ENCODE results near the gene PLTP.
"Not testable (repeated sequence)": the region's sequence is repeated elsewhere in the genome, so short reads cannot be mapped to it uniquely, and the experiment has no call there.

Gene PLTP

DNA sequence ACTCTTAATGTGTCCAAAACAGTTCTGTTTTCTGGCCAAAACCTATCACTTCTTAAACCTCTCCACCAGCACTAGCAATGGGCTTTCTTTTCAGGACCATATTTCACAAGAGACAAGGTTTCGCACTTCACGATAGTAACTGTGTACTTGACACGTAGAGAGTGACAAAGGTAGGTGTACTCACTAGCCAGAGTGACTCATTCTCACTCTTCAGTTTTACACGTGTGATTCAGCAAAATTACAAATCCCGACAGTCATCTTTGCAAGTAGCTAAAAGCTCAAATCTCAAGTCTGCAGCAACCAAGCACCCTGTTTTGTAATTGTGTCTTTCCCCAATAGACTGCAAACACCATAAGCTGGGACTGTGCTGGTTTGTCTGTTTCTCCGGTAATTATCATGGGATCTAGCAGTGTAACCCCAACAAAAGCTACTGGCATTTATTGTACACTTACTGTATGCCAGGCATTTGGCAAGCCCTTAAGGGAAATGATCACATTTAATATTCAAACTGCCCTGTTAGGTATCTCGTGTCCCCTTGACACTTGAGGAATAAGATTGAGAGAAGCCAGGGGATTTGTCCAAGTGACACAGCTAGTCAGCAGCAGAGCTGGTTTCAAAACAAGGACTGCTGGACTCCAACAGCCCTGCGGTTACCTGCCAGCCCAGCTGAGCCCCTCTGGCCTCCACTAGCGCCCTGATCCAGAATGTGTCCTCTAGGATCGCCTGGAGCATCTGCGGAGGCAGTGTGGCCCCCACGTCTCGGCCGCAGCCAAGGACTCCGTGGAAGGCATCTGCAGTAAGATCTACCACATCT lies 32.4 kb upstream of the PLTP start:
- no peak for DNase-seq

DNA sequence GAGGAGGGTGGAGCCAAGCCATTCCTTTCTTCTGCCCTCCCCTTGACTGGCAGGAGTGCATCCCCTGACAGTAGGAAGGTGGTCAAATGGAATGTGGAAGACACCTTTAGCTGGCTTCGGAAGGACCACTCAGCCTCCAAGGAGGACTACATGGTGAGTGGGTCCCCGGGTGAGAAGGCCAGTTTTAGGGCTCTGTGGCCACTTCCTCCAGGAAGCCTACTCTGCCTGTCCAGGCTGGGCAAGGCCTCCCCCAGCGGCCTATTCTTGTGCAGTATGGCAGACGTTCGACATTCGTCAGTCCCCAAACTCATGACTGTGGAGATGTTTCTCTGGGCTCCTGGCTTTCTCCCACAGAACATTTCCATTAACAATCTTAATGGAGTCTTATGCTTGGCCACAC lies 31.7 kb upstream of the PLTP start:
- no peak for DNase-seq

DNA sequence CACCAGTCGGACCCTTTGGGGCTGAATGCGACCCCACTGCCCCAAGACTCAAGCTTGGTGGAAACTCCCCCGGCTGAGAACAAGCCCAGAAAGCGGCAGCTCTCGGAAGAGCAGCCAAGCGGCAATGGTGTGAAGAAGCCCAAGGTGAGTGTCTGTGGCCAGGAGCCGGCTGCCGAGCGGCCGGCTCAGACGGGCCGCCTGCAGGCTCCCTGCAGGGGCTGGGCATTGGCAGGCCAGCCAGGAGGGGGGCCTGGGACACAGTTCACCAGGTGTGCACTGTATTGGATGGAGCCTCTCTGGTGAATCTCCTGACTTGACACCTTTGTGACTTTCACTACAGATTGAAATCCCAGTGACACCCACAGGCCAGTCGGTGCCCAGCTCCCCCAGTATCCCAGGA lies 28.5 kb upstream of the PLTP start:
- DNase-seq: no peak

DNA sequence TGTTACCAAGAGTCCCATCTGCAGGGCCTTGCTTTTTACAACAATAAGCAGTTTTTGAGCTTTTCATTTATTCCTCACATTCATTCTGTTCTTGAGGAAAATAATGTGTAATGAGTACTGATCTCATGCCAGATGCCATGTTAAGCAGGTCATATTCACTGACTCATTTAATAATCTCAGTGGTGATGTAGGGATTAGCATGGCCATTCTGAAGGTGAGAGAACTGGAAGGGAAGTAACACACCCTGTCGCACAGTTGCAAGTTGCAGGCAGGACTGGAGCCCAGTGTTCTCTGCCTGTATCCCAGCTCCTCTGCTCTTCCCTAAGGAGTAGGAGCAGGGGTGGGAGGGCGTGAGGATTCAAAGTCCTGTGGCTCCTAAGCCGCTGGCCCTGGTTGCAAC lies 28.1 kb upstream of the PLTP start:
- no peak for DNase-seq

DNA sequence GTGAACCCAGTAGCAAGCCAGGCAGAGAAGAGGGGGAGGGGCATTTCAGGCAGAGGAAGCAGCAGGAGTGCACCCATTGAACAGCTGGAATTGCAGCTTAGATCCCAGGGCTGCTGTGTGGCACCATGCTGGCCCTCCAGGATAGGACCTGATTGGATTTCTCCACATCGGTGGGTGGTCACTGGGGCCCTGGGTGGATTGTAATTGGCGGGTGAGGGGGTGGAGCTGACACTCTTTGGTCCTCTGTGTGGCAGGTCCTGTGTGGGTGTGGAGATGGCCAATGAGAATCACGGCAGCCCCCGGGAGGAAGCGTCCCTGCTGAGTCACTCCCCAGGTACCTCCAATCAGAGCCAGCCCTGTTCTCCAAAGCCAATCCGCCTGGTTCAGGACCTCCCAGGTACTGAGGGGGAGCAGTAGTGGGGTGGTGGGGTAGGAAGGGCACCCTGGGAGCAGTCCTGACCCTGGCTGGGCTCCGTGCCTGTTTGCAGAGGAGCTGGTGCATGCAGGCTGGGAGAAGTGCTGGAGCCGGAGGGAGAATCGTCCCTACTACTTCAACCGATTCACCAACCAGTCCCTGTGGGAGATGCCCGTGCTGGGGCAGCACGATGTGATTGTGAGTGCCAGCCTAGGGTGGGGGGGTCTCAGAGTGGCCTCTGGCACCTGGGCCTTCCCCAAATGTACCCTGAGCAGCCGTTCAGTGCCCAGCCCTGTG lies 26.9 kb upstream of the PLTP start:
- no peak for DNase-seq

DNA sequence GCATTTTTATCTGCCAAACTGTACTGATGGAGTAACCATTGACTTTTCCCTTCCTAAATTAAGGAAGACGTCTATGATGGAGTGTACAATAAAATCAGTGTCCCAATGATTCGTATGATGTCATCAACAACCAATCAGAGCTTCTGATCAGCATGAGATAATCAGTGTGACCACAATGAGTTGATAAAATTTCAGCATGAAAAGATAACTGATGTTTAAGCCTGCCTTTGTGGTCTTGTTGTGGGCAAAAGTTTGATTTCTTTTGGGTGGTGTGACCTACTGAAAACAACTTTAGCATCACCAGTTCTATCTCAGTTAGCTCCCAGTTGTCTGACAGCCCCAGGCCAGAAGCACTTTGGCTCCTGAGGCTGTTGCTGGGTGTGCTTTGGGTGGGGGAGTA lies 25.8 kb upstream of the PLTP start:
- no peak for DNase-seq

DNA sequence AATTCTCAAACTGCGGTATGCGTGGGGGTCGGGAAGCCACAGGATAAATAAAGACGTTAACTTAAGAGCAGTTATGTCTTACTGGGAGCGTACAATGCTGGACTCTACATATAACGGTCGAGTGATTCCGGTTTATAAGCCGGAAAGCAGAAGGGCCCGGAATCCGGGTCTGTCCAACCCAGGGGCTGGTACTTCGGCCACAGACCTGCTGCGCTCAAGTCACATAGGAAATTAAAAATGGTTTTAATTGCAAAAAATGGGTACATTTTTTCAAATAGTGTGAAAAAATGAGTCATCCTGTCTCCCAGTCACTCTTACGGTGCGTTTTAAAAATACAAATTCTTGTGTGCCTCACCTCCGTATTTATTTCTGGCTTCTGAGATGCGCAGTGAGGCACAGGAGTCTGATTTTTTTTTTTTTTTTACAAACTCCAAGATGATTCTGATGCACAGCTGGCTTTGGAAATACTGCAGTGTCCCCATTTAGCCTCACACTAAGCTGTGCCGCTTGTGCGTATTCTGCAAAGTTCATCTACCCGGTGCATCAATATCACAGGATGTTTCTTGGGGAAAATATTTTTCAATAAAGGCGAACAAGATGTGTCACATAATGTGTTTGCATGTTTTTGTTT lies 23.6 kb upstream of the PLTP start:
- no peak for DNase-seq

DNA sequence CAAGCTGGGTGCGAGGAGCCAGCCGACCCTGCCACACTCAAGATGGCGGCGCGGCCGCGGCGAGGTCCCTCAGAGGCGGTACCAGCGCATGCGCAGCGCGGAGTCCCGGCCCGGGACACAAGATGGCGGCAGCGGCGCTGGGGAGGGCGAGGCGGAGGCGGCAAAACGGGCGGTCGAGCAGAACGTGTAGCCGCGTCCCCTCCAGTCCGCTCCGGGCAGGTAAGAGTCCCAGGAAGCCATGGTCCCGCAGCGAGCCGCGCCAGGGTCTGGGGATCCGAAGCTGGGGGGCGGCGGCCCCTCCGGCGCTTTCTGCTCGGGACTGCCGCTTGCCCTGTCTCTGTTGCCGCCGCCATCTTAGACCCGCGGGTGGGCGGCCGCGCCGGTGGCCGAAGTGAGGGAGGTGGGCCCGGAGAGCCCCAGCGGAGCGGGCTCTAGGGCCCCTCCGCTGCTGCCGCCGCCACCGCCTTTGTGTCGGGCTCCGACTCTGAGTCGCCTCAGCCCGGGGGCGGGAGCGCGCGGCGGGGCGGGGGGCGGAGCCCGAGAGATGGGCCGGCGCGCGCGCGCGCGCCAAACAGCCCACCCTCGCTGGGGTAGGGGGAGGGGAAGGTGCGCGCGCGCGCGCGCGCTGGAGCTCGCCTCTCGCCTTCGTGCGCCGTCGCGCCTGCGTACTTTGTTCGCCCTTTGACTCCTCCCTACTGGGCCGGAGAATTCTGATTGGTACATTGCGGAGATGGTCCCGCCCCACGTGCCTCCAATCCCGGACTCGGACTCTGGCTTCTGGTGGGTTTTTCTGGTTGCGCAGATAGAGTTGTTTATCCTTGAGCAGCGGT lies 22.8 kb upstream of the PLTP start, which contains the start of gene PCIF1:
PCIF1 (plus strand) TSS at position 98 of the 830 bp plus-strand sequence. CDS start 4,317 bp downstream, outside the sequence.
- peak; percentile 87 for DNase-seq

DNA sequence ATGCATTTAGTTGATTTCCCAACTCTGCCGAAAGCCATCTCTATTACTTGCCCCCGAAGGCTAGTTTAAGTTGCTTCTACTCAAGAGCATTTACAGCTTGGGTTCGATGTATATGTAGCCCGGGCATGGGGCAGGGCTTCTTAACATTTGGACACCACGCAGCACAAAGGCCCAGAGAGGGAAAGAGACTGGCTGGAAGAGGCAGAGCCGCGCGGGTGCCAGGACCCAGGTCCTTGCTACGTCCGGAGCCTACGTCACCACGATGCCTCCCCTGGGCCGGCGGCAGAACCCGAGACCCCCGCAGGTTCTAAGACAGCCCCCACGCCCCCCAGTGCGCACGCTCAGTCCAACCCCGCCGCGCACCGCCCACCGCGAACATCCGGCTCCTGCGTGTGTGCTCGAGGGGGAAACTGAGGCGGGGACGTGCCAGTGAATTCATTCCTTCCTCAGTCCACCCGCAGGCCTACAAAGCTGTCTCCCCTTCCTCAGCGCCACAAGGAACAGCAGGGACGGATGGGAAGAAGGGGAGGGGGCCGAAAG lies 22.2 kb upstream of the PLTP start:
- no peak for DNase-seq

DNA sequence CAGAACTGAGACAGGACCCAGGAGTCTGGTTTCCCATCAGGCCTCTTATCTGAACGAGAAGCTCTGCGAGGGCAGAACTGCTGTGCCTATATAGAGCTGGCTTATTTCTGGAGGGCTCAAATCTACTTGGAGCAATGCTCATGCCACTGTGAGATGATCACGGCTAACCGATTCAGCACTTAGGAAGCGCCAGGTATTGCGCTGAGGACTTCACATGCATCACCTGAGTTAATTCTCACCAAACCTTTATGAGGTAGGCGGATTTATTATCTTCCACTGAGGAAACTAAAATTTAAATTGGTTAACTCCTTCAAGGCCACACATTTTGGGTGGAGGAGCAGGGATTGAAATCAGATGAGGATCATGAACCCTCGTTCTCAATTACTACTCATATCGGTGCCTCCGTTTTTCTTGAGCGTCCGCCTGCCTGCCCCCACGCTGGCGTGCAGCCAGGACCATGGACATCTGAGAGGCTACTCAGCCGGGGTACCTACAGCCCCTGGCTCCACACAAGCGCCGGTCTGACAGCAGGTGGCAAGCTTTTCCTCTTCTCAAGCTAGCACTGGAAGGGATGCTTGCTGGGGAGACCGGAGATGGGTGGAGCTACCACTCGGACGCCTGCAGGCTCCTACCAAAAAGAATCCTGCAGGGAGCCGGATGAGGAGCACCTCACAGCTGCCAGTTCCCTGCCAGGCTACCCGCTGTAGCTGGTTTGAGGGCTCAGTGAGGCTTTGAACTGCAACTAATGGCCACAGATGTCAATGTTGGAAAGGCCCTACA lies 21.5 kb upstream of the PLTP start:
- peak; percentile 81 for DNase-seq

DNA sequence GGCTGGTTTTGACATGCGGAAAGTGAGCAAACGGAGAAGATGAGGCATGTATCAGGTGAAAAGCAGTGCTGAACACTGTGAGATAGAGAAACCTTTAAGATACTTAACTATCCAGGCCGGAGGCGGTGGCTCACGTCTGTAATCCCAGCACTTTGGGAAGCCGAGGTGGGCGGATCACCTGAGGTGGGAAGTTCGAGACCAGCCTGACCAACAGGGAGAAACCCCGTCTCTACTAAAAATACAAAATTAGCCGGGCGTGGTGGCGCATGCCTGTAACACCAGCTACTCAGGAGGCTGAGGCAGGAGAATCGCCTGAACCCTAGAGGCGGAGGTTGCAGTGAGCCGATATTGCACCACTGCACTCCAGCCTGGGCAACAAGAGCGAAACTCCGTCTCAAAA lies 19.7 kb upstream of the PLTP start:
- DNase-seq: not testable (repeated sequence)

DNA sequence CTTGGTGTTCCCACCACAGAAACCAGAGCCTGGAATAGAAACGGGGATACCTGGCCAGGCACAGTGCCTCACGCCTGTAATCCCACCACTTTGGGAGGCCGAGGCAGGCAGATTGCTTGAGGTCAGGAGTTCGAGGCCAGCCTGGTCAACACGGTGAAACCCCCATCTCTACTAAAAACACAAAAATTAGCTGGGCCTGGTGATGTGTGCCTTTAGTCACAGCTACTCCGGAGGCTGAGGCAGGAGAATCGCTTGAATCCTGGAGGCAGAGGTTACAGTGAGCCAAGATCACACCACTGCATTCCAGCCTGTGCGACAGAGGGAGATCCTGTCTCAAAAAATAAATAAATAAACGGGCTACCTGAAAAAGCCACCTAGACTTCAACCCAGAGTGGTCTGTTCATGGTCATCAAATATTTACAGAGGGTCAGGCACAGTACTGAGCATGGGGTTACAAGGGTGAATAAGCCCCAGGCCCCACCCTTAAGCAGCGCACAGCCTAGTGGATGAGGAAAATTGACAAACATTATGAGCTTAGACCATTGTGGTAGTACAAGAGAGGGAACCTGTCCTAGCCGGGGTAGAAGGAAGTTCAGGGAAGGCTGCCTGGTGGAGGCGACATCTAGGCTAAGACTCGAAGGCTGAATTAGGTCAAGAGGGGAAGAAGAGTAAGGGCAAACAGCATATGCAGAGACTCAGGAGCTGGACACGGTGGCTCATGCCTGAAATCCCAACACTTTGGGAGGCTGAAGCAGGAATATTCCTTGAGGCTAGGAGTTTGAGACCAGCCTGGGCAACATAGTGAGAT lies 15.3 kb upstream of the PLTP start:
- no peak for DNase-seq

DNA sequence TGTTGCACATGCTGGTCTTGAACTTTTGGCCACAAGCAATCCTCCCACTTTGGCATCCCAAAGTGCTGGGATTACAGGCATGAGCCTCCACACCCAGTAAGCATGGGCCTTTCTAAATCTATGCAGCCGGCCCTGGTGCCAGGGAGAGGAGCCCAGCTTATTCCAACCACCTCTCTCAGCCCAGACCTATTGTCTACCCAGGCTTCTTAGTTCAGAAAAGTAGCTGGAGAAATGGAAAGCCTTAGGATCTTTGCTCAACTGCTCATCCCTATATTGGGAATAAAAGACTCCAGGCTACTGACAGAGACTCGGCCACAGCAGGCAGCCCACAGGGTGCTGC lies 14.7 kb upstream of the PLTP start:
- DNase-seq: no peak

DNA sequence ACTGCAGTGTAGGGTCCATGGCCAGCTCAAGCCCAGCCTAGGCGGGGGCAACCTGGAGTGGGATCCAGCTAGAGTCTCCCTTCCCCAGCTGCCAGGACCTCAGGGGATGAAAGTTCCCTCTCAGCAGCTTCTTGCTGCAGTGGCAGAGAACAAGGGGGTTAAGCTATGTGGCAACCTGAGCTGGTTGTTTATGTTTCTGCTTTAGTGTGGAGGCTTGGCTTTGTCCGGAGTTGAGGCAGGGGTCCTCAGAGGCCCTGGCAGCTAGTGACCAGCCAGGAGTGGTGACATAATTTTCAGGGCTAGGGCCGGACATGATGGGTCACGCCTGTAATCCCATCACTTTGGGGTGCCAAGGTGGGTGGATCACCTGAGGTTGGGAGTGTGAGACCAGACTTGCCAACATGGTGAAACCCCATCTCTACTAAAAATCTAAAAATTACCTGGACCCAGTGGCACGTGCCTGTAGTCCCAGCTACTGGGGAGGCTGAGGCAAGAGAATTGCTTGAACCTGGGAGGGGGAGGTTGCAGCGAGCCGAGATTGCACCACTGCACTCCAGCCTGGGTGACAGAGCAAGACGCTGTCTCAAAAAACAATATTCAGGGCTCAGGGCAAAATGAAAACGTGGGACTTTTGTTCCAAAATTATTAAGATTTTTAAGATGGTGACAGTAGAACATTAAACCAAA lies 14.0 kb upstream of the PLTP start:
- no peak for DNase-seq

DNA sequence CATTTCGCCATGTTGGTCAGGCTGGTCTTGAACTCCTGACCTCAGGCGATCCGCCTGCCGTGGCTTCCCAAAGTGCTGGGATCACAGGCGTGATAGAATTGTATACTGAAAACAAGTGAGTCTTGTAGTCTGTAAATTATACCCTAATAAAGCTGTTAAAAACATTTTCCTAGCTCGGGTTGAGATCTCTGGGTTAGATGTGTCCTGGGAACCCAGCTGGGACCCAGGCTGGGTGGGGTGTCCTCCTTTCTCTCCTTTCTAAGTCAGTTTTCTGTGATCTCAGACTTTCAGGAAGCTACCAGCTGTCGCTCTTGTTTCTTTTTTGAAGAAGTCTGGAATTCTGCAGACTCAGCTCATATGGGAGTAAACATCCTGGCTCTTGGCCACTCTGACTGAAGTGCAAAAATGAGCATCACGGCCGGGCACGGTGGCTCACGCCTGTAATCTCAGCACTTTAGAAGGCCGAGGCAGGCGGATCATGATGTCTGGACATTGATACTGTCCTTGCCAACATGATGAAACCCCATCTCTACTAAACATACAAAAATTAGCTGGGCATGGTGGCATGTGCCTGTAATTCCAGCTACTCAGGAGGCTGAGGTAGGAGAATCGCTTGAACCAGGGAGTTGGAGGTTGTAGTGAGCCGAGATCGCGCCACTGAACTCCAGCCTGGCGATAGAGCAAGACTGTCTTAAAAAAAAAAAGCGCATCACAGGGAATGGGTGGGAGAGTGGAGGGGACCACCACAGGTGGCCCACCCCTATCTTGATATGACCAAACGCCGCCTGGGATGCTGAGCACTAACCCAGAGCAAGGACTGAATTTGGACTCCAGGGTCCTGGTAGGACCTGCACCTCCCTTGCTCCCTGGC lies 12.7 kb upstream of the PLTP start:
- no peak for DNase-seq

DNA sequence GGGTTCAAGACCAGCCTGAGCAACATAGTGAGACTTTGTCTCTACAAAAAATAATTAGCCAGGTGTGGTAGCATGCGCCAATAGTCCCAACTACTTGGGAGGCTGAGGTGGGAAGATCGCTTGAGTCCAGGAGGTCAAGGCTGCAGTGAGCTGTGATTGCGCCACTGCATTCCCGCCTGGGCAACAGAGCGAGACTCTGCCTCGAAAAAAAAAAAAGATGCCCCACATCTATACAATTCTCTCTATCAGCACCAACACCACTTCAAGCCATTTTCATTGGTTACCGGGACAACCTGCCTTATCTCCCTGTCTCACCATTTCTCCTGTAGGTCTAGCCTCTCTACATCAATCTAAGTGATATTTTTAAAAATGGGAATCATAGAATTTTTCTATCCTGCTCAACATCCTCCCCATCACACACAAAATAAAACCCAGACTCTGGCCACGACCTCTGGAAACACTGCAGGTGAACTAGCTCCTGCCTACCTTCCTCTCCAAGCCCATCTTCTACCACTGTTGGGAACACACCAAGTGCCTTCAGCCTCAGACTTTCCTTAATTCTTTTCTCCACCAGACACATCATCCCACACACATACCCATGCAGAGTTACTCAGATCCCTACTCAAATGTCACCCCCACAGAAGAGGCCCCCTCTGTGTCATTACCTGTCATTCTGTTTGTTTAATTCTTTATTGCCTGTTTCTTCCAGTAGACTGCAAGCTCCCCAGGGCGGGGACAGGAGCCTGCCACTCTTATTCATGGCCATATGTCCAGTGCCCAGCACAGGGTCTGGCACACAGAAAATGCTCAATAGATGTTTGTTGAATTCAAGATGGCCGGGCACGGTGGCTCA lies 9.6 kb upstream of the PLTP start:
- DNase-seq: no peak

DNA sequence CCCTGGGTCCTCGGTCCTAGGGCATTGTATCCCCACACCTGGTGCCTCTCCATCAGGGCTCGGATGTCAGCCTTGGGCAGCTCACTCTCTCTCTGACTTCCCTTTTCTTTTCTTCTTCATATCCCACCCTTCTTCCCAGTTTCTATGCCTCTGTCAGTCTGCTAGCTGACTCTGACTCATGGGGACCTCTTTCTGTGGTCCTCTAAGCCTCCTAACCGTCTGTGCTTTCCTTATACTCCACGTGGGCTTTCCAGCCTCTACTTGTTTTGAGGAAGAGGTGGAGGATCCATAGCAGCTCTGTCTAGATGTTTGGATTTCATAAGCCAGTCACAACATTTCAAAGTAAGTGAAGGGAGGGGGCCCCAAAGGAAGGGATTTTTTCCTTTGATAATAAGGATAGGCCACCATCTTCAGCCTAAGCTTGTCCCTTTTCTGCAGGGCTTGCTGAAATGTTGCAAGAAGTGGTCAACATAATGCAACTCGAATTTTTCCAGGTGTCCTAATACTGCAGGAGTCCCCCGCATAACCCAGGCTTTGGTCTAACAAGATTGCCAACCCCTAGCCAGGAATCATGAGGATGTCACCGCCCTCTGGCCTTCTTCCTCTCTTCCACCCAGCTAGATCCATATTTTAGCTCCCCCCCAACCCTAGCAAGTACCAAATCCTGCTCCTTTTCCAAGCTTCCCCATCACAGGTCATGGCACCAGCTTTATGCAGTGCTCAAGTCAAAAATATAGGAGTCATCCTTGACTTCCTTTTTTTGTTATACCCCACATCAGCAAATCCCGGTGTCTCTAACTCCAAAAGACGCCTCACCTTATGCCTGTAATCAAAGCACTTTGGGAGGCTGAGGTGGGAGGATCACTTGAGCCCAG lies 8.7 kb upstream of the PLTP start:
- DNase-seq: no peak
